GM12864 (cell line): ENCODE data around the gene SPSB1.

Experiments
- DNase-seq: peaks from one replicate; pipeline ENCODE4 v3.0.0-alpha.2; 2011; ENCODE audit warnings: low read depth
- H3K4me3 ChIP-seq: 2 replicates; pipeline ENCODE4 v1.5.1; 2011; ENCODE audit warnings: mild to moderate bottlenecking, low read depth, low read length, control low read depth
- CTCF ChIP-seq: IDR thresholded peaks from 2 replicates; pipeline ENCODE4 v1.5.1; 2011; ENCODE audit warnings: low read depth, mild to moderate bottlenecking, moderate library complexity, low read length, control low read depth, inconsistent platforms; ENCODE audit errors: missing control alignments

Gene SPSB1

GRCh38 chr1:9366943-9367780 is 74.5 kb downstream of the SPSB1 start:
- no peak for TF ChIP-seq CTCF
- no peak for DNase-seq
- no peak overlapping the region for H3K4me3 ChIP-seq

GRCh38 chr1:9367806-9368205 is 75.1 kb downstream of the SPSB1 start:
- no peak for DNase-seq
- no peak for TF ChIP-seq CTCF
- no peak overlapping the region for H3K4me3 ChIP-seq

- no peak for TF ChIP-seq CTCF
- DNase-seq: no peak
- H3K4me3 ChIP-seq: no peak overlapping the region
Observed at GRCh38 chr1:9368356-9368755, 75.7 kb downstream of the SPSB1 start.

- DNase-seq: no peak
- no peak overlapping the region for H3K4me3 ChIP-seq
- TF ChIP-seq CTCF: no peak
Observed at GRCh38 chr1:9369964-9370788, 77.5 kb downstream of the SPSB1 start.

GRCh38 chr1:9371391-9371935 is 78.8 kb downstream of the SPSB1 start:
- TF ChIP-seq CTCF: no peak
- DNase-seq: no peak
- no peak overlapping the region for H3K4me3 ChIP-seq

- no peak for DNase-seq
- no peak for TF ChIP-seq CTCF
- no peak overlapping the region for H3K4me3 ChIP-seq
Observed at GRCh38 chr1:9371951-9372350, 79.3 kb downstream of the SPSB1 start.
